ENCODE results near the gene MRGPRF.

Gene MRGPRF

DNA sequence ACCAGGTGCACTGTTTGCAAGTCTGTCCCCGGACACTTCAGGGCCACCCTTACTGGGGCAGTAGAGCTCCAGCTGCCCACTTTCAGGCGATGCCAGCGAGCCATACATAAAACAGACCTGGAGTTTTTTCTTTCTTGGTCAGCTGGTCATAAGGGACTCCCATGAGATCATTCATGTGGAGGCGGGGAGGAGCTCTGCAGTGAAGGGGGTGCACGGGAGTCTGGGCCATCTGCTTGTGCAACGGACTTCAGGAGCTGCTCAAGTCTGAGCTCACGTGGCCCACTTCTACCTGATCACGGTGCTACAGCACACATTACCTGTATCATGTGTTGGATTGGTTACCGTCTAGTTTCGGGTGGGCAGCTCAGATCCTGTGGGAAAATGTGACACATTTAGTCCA, 9.2 kb upstream of the MRGPRF start:
- DNase-seq (ENCODE audit: low spot score) = no peak

DNA sequence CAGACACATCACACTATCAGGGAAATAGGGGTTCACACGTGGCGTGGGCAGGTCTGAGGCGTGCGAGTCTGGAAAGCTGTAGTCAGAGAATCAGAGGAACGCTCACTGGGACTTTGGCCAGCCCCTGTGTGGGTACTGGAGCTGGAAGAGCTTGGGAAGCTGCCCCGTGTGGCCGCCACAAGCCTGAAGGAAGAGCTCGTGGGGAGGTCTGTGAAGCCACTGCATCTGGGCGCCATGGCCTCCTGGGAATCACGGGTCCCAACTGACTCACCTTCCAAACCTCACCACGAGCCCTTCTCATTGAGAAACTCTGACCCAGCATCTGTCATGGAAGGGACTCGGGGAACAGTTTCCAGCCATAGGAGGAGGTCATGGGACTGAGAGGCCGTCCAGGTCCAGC, 5.9 kb upstream of the MRGPRF start:
- DNase-seq (ENCODE audit: low spot score) = no peak

DNA sequence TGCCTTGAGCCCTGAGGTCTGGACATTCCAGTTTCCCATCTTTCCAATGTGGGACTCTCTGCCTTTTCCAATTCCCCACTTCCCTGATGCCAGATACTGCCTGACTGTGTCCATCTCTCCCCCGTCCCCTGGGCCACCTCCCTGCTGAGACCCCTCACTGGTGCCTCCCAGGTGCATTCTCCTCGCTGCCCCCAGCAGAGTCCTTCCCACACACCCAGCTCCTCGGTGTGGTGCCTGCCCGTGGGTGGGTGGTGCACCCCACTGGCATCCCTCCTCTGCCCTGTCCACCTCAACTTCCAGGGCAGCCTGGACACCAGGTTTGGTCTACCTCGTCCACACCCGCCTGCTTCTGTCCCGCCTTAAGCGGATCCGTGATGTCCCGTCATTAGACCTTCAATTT, 4.9 kb upstream of the MRGPRF start:
- DNase-seq (ENCODE audit: low spot score) = no peak

DNA sequence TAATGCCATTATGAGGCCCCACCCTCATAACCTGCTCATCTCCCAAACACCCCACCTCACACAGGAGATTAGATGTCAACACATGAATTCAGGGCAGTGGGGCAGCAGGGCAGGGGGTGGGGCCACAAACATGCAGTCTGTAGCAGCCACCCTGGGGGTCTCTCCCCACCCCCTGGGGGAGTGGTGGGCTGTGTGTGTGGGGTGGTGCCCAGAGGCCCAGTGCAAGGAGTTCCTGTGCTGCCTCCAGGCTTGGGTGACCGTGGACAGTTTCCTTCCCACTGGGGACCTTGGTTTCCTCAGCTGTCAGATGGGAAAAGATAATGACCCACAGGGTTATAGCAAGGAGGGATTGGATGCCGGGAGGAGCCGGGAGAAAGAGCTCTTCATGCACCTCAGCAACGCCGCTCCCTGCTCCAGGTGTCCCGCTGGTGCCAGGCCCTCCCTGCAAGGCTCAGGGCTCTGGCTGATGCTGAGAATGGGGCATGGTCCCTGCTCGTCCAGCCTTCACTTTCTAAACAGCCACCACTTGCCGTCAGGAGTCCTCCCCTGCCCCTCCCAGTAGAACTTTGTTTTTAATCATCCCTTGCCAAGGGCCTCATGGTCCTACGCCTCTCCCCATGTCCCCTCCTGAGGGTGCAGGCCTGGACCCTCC, 2.0 kb upstream of the MRGPRF start:
- no peak for DNase-seq (ENCODE audit: low spot score)

DNA sequence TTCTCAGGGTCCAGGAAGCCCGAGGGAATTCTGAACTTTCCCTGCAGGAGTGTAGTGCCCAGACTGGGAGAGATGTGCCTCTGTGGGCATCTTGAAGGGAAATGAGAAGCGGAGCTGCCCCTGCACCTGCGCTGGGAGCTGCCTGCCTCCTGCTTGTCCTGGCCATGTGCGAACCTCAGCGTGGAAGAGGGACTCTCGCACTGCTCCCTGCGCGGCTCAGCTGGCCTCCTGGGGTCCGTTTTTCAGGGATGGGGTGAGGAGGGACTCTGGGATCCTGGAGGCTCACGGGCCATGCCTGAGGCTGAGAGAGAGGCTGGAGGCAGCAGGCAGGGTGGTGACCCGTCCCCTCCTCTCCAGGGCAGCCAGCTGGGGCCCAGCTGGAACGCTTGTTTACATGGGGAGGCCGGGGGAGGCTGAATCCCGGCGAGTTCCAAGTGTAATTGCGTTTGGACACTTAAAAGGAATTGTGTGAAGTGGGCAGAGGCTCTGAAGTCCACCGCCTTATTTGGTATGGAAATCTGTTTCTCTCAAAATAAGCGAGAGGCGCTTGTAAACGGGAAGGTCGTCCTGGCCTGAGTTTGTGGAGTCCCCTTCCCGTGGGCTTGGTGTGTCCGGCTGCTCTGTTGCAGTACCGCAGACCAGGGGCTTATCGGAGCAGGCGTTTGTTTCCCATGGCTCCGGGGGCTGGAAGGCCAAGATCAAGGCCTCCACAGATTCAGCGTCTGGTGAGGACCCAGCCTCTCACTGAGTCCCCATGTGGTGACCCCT, 1.2 kb upstream of the MRGPRF start:
- DNase-seq (ENCODE audit: low spot score) = no peak

DNA sequence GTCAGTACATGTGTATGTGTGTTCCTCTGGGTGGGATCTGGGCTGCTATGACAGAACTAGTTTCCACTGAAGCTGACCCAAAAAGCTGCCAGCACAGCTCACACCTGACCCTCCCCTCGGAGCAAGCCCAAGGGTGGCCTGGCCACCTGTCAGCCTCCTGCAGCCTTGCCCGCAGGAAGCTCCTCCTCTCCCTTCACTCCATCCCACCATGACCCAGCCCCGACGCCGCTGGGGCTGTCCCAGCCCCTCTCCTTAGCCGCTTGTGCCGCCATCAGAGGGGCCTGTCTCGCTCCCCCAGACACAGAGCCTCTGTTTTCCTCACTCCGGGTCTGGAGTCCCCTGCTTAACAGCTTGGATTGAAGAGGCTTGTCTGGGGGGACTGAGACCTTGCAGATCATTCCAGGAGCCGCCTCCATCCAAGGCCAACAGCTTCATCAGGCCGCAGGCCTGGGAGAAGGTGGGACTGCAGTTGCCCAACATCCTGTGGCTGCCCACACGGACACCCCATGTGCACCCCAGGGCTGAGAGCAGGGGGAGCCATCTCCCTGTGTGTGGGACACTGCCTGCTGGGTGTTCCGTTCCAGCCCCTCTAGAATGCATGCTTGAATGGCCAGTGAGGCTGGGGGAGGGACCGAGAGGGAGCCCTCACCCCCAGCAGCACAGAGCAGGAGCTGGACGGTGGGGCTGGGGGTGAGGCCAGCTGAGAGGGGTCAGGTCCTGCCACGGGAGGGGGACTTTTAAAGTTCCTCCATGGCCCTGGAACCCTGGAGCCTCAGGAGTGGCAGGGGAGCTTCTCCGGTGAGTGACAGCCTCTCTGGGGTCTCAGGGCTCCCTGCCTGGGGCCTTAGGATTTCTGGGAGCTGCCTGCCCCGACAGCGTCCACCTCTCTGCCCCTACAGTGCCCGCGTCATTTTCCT, 696 bp downstream of the MRGPRF start:
- no peak for DNase-seq (ENCODE audit: low spot score)

DNA sequence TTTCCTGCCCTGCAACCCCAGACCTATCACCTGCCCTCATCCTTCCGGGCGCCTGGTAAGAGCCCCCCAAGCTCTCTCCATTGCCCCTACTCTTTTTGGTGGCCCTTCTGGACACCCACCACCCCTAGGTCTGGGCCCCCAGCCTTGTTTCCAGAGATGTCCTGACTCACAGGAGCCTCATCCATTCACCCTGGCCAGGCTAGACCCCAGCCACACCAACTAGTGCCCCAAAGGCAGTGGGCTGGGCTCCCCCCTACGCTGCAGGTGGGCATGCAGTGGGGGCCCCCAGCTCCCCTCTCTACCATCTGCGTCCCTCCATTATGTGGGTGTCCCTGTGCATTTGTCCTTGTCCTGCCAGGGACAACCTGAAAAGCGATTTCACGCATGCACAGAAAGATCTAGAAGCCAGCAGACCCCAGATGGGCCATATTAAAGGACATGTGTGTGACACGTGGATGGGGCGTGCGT, 1.4 kb downstream of the MRGPRF start:
- no peak for DNase-seq (ENCODE audit: low spot score)

DNA sequence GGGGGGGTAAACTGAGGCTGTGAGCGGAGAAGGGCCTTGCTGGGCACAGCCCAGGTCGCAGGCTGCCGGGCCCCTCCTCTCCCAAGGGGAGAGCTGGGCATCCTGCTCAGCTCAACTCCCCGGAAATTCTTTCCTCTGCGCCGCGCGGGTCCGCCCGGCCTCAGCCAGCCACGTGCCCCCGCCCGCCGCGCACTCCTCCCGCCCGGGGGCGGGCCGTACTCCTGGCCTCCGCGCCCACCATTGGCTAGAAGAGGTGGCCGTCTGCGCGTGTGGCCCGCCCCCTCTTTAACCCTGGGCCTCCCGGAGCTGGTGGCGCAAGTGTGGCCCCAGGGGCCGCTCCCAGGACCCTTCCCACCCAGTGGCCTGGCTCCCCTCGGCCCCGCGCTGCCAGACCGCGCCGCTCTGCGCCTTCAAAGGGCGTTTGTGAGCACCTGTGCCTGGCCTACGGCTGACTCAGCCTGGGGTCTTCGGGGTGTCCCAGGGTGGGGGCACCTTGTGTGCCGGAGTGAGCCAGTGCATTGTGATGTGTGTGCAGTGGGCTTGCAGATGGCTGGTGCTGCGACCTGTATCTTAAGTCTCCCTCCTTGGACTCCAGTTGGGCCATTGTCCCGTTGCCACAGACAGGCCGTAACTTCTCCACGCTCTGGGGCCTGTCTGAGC, 2.0 kb downstream of the MRGPRF start:
- peak; percentile 78 for DNase-seq (ENCODE audit: low spot score)

DNA sequence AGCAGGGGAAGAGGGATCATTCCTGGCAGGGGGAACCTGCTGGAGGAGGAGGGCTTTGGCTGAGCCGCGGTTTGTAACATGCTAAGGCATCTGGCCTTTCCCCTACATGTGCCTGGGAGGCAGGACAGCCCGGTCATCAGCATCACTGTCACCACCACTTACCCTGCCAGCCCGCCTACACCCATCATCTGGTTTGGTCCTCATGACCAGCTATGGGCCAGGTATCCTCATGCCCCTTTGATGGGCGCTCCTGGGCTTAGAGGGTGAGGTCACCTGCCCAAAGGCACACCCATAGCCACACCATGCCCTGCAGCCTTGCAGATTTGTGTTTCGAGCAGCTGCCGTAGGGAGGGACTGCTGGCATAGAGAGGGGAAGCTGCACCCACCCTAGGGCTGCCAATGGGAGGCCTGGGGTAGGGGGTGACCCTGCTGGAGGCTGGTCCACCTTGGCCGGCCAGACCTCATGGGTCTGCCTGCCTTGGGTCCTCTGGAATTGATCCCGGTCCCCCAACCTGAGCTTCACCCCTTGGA, 2.6 kb downstream of the MRGPRF start:
- peak; percentile 43 for DNase-seq (ENCODE audit: low spot score)

DNA sequence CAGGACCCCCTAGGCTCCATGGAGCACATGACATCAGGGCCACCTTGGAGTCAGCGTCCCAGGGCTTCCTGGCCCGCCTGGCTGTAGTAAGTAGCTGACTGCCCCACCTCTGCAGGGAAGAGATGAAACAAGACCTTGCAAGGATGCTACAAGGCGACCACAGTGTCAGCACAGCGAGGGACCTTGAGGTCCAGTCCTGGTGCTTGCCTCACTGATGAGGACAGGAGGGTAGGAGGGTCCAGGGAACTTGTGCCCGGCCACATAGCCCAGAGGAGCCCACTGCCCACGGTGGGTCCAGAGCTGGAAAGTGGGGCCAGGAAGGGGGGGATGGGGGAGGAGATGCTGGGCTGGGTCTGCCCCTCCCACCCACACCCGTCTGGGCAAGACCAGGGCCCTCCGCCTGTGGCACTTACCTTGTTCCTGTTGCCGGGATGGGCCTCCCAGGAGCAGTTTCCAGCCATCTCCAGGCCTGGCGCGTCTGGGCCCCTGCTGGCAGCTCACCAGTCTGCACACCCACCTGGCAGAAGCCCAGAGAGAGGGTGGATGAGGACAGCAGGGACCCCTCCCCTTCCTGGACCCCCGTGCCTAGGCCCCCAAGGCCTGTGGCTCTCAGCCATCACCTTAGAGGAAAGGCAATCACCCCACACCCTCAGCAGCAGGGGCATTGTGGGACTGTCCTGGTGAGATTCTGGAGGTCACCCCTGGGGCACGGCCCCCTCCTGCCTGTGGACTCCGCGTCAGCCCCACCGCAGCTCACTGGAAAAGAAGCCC, 3.4 kb downstream of the MRGPRF start:
- no peak for DNase-seq (ENCODE audit: low spot score)

DNA sequence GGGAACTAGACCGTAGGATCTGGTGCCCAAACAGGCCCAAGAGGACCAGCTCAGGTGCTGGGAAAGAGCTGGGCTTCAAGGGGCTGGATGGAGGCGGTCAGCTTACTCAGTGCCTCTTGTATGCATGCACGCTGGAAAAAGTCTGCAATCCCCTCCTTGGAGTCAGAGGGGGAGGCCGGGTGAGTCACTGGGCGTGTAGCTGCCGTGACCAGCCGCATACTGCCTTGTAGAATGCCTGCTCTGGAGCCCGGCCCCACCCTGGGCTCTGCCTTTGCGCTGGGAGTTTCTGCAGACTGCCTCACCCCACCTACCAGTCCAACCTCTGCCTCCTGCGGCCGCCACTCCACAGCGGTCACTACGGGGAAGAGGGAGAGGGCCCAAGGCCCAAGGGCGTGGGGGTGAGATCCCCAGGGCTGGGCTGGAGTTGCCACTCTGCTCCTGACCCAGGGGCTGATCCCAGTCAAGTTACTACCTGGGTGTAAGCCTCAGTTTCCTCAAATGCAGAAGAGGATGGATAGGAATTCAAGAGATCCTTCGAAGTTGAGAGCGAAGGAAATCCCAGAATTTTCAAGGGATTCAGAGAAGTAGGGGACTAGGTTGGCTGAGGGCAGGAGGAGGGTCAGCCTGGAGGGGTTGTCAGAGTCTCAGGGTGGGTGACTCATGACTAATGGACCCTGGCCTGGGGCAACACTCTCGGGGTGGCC, 4.2 kb downstream of the MRGPRF start:
- DNase-seq (ENCODE audit: low spot score) = no peak

DNA sequence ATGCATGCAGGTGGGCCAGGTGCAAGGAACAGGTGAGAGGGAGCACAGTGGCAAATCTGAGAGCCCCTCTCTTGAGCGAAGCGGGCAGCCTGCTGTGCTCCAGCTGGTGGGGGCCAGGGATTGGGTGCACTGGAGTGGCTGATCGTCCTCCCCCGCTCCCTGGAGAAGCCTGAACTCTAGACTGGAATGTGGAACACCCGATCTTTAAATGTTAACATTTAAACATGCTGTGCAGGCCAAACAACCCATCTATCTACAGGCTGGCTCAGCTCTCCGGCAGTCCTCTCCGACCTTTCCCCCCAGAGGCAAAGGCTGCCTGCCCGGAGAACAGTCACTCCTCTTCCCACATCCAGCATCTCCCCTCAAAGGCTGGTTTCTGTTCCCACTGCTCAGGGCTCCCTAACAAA, 5.1 kb downstream of the MRGPRF start:
- DNase-seq (ENCODE audit: low spot score) = no peak

DNA sequence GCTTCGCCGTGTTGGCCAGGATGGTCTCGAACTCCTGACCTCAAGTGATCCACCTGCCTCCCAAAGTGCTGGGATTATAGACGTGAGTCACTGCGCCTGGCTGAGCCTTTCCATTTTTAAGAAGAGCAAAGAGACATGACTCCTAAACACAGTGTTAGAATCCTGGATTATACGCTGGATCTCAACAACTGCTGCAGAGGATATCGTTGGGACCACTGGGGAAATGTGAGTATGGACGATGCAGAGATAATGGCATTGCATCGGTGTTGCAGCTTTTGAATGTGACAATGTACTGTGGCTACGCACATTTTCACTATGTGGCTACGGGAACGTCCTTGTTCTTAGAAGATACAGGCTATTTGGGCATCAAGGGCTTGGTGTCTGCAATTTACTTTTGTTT, 6.2 kb downstream of the MRGPRF start:
- DNase-seq (ENCODE audit: low spot score) = no peak

DNA sequence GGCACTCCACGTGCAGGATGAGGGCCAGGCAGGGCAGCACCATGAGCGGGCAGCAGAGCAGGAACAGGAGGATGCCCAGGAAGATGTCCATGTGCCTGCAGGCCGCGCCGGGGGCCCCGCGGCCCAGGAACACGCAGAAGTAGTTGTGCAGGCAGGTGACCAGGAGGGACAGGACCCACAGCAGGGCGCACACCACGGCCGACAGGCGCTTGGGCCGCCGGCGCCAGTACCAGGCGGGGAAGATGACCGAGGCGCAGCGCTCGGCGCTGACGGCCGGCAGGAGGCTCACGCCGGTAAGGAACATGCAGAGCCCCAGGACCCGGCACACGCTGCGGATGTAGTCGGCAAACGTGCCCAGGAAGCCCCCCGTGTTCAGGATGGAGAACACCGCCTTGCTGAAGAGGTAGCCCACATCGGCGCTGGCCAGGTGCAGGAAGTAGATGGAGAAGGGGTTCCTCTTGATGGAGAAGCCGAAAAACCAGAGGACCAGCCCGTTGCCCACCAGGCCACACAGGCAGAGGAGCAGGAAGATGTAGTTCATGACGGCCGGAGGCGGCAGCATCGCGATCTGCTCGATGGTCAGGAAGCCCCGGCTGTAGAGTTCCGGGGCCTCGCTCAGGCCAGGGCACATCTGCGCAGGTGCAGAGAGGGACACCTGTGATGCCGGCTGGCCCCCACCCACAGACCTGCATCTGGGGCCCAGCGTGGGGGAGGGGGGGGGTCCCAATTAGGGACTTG, 7.2 kb downstream of the MRGPRF start:
- no peak for DNase-seq (ENCODE audit: low spot score)

DNA sequence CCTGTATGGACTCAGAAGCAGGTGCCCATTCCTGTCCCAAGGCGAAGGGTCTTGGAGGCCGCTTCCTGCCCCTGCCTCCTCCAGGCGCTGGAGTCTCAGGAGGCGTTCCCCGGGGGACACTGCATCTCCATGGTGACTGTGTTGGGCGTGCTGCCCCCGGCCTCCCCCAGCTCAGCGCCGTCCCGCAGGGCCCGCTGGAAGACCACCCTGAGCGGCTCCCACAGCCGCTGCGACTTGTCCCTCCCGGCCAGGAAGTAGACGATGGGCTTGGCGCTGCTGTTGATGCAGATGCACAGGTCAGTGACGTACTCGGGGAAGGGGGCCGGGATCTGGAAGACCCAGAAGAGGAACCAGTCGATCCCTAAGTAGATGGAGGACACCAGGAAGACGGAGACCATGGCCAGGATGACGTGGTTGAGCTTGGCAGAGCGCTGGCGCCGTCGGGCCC, 7.8 kb downstream of the MRGPRF start:
- DNase-seq (ENCODE audit: low spot score) = no peak

DNA sequence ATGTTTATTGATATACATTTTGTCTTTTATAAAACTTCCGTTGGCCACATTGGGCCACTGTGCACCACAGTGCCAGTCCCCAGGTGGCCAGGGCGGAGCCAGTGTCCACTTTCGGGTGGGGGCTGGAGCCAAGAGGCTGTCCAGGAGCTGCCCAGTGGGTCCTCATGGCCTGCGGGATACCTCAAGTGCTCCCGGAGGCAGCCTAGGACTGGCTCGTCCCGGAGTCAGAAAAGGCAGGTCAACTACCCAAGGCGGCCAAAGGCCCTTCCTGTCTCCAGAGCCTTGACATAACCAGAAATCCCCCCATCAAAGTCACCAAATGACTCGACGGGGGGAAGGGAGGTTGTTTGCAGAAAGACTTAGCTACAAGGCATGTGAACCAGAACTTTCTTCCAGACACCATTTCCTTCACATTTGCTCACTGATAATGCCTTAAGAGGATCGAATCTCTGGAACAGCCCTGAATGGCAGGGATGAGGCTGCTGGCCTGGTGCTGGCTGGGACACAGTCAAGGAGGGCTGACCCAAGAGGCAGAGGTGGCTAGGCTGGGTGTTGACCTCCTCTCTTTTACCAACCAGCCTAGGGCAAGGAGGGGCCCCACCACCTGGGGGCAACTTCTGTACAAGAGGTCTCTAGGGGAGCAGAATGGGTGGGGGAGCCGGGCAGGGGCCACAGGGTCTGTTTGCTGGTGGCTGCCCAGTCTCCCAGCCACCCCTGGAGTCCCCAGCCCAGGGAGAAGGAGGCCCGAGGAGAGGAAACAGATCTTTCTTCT, 8.4 kb downstream of the MRGPRF start:
- DNase-seq (ENCODE audit: low spot score) = no peak

DNA sequence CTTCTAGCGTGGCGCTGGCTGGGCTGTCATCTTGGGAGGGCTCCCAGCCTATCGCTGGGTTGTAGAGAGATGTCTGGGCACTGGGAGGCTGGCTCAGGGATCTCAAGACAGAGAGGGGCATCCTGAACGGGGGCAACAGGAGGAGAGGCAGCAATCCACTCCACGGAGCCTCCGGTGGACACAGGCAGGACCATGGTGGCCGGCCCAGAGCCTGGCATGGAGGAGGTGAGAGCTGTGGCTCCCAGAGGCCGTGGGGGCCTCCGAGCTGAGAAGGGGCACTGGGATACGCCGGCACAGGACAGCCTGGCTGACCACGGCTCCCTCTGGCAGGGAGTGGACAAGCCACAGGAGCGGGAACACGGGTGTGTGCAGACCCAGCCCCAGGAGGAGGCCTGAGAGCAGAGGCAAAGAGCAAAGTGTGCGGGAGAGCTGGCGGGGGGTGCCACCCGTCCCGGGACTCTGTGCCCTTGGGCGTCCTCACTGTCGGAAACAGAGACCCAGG, 9.1 kb downstream of the MRGPRF start:
- no peak for DNase-seq (ENCODE audit: low spot score)

DNA sequence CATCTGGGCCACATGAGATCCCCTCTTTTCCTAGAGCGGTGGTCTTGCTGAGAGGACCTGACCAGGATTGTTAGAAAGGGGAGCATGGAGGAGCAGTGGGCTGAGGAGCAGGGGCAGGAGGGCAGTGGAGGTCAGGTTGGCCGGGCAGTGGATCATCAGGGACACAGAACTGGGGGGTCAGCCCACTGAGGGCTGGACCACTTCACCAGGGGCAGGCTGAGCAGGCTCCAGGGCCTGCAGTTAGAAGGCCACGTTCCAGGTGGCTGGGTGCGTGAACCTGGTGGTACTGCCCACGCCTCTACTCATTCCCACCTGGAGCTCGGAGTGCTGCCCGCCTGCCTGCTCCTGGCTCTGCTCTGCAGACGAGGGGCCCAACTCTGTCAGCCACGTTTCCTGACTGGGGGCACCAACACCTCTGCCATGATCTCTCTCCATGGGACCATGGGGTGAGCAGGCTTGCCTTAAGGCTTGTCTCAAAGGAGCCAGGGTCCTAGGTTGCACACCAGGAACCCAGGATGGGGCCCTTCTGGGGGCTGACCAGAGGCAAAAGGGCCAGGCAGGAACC, 9.7 kb downstream of the MRGPRF start:
- DNase-seq (ENCODE audit: low spot score) = no peak

Measured in cerebellar cortex (tissue), 1 donor.